Peyer's patch (tissue), 4 donors: ENCODE measurements around the gene SORBS2. TPM values are rescaled to one million over a fixed set of nuclear protein-coding genes. Genes with fewer than 3 reads are reported as not detected.

Experiments used
- DNase-seq, 3 donors: peaks; one replicate each; pipeline ENCODE4 v3.0.0-alpha.2; 2017 to 2019
- H3K27ac ChIP-seq, 4 donors: fragments of 200-600 bp; sonication (generic); one replicate each; pipeline ENCODE4 v1.5.1; 2016 to 2019
- H3K27me3 ChIP-seq, 2 donors: fragments of 200-600 bp; sonication (generic); one replicate each; pipeline ENCODE4 v1.5.1; 2019
- H3K36me3 ChIP-seq, 3 donors: fragments of 200-600 bp; sonication (generic); one replicate each; pipeline ENCODE4 v1.5.1; 2016 to 2019
- H3K4me1 ChIP-seq, 4 donors: fragments of 200-600 bp; sonication (generic); one replicate each; pipeline ENCODE4 v1.5.1; 2016 to 2019
- H3K4me3 ChIP-seq, 4 donors: fragments of 200-600 bp; sonication (generic); 1 replicate in 3 of 4; 2 replicates in 1 of 4; pipeline ENCODE4 v1.5.1; 2016 to 2019; ENCODE audit warnings: mild to moderate bottlenecking in 1 of 4
- H3K9me3 ChIP-seq, 4 donors: fragments of 200-600 bp; sonication (generic); one replicate each; pipeline ENCODE4 v1.5.1; 2016 to 2019; ENCODE audit warnings: mild to moderate bottlenecking in 1 of 4
- CTCF ChIP-seq, 6 experiments: fragments of 450-650 bp in 4 of 6; fragments of 200-600 bp in 2 of 6; sonication (generic) in 1 of 6; IDR thresholded peaks; one replicate each; pipeline ENCODE4 v1.5.1; 2017 to 2019; ENCODE audit warnings: antibody characterized with exemption in 6 of 6, mild to moderate bottlenecking in 3 of 6, moderate library complexity in 1 of 6
- POLR2A ChIP-seq, 2 donors: fragments of 450-650 bp; IDR thresholded peaks; one replicate each; pipeline ENCODE4 v1.5.1; 2017; ENCODE audit warnings: antibody characterized with exemption in 2 of 2, mild to moderate bottlenecking in 2 of 2, moderate library complexity in 2 of 2
- total RNA-seq, 4 donors: library from RNA; depleted of rRNA; stranded (reverse); fragments of >200 nt; gene quantifications; one replicate each; pipeline ENCODE4 v1.1.0, GENCODE V29; 2016

SORBS2 gene
- total RNA-seq, 4 donors from 2014 or later: 15.8 to 61.9 (median 53.0) TPM

GRCh38 chr4:185721190-185722028, 90.6 kb downstream of the SORBS2 start:
- H3K9me3 ChIP-seq: no peaks in the 10 kb centered on the region
- H3K36me3 ChIP-seq: no peaks in the 10 kb centered on the region
- peak overlapping the region in 1 of 4 donors; percentile 14 for H3K27ac ChIP-seq
- no peak for TF ChIP-seq CTCF (IDR thresholded peaks at IDR 0.05)
- TF ChIP-seq POLR2A (IDR thresholded peaks at IDR 0.05): no peak
- no peak overlapping the region for H3K4me3 ChIP-seq
- peak in 1 of 3 donors; percentile 51 for DNase-seq
- H3K4me1 ChIP-seq: peaks cover 0 to 3% (median 0%) of the 10 kb centered on the region in 4 donors
- no peaks in the 10 kb centered on the region for H3K27me3 ChIP-seq

GRCh38 chr4:185719500-185719858, 92.5 kb downstream of the SORBS2 start:
- H3K4me1 ChIP-seq: peaks cover 0 to 3% (median 0%) of the 10 kb centered on the region in 4 donors

GRCh38 chr4:185718578-185719499, 93.2 kb downstream of the SORBS2 start:
- Histone ChIP-seq H3K9me3 (no peaks in the 10 kb centered on the region), H3K4me3 (no peak overlapping the region), H3K36me3 (no peaks in the 10 kb centered on the region), H3K27ac (no peak overlapping the region), H3K27me3 (no peaks in the 10 kb centered on the region), H3K4me1 (peaks cover 0 to 3% (median 0%) of the 10 kb centered on the region in 4 donors)
- TF ChIP-seq CTCF (IDR thresholded peaks at IDR 0.05): no peak
- TF ChIP-seq POLR2A (IDR thresholded peaks at IDR 0.05): no peak
- DNase-seq: no peak

More at GRCh38 chr4:185719500-185719858, 92.5 kb downstream of the SORBS2 start:
- TF ChIP-seq CTCF (IDR thresholded peaks at IDR 0.05) (no peak), POLR2A (IDR thresholded peaks at IDR 0.05) (no peak)
- H3K27ac ChIP-seq: no peak overlapping the region
- no peaks in the 10 kb centered on the region for H3K36me3 ChIP-seq
- H3K27me3 ChIP-seq: no peaks in the 10 kb centered on the region
- no peaks in the 10 kb centered on the region for H3K9me3 ChIP-seq
- no peak for DNase-seq
- no peak overlapping the region for H3K4me3 ChIP-seq

GRCh38 chr4:185717377-185717741, 94.6 kb downstream of the SORBS2 start:
- TF ChIP-seq POLR2A (IDR thresholded peaks at IDR 0.05): no peak
- TF ChIP-seq CTCF (IDR thresholded peaks at IDR 0.05): no peak
- Histone ChIP-seq H3K4me3 (no peak overlapping the region), H3K27me3 (no peaks in the 10 kb centered on the region), H3K4me1 (no peaks in the 10 kb centered on the region), H3K27ac (peak overlapping the region in 1 of 4 donors; percentile 37), H3K9me3 (no peaks in the 10 kb centered on the region), H3K36me3 (no peaks in the 10 kb centered on the region)
- no peak for DNase-seq

GRCh38 chr4:185716577-185717376, 95.2 kb downstream of the SORBS2 start:
- Histone ChIP-seq H3K9me3 (no peaks in the 10 kb centered on the region), H3K27ac (peak overlapping the region in 1 of 4 donors; percentile 37), H3K36me3 (no peaks in the 10 kb centered on the region), H3K4me3 (no peak overlapping the region), H3K4me1 (no peaks in the 10 kb centered on the region), H3K27me3 (no peaks in the 10 kb centered on the region)
- no peak for TF ChIP-seq POLR2A (IDR thresholded peaks at IDR 0.05)
- TF ChIP-seq CTCF (IDR thresholded peaks at IDR 0.05): no peak
- DNase-seq: no peak
